ENCODE results near the gene CADM1.

The CADM1 gene

GRCh38 chr11:115407496-115407895, 96.7 kb downstream of the CADM1 start:
- peaks cover 31% of the 10 kb centered on the region for H3K4me1 ChIP-seq (ENCODE audit: low read depth, poor library complexity, severe bottlenecking)
- peaks cover 14% of the 10 kb centered on the region for H3K79me2 ChIP-seq (ENCODE audit: insufficient read depth, low read depth)
- H3K36me3 ChIP-seq (ENCODE audit: insufficient read depth), result no peaks in the 10 kb centered on the region
- H4K20me1 ChIP-seq (ENCODE audit: insufficient read depth), result no peaks in the 10 kb centered on the region
- no peak for TF ChIP-seq CTCF (conservative IDR thresholded peaks at IDR 0.05; ENCODE audit: low read depth, low read length)
- no peak overlapping the region; the same call in 1 of the 2 replicates for H3K4me2 ChIP-seq
- H2AFZ ChIP-seq (ENCODE audit: low read depth), result no peak overlapping the region
- H3K27me3 ChIP-seq (ENCODE audit: insufficient read depth, low read depth), result no peaks in the 10 kb centered on the region
- no peak overlapping the region for H3K4me3 ChIP-seq (IDR thresholded peaks at IDR 0.05; ENCODE audit: insufficient read depth, low read depth, low read length)
- H3K9ac ChIP-seq, result no peak overlapping the region
- no peak overlapping the region for H3K27ac ChIP-seq

GRCh38 chr11:115406404-115406803, 97.8 kb downstream of the CADM1 start:
- TF ChIP-seq CTCF (conservative IDR thresholded peaks at IDR 0.05; ENCODE audit: low read depth, low read length), result no peak
- no peak overlapping the region for H3K9ac ChIP-seq
- no peaks in the 10 kb centered on the region for H3K36me3 ChIP-seq (ENCODE audit: insufficient read depth)
- peaks cover 16% of the 10 kb centered on the region for H3K79me2 ChIP-seq (ENCODE audit: insufficient read depth, low read depth)
- H4K20me1 ChIP-seq (ENCODE audit: insufficient read depth), result no peaks in the 10 kb centered on the region
- H3K4me2 ChIP-seq, result no peak overlapping the region
- no peak overlapping the region for H3K27ac ChIP-seq
- peaks cover 31% of the 10 kb centered on the region for H3K4me1 ChIP-seq (ENCODE audit: low read depth, poor library complexity, severe bottlenecking)
- H3K4me3 ChIP-seq (IDR thresholded peaks at IDR 0.05; ENCODE audit: insufficient read depth, low read depth, low read length), result no peak overlapping the region
- H3K27me3 ChIP-seq (ENCODE audit: insufficient read depth, low read depth), result no peaks in the 10 kb centered on the region
- no peak overlapping the region for H2AFZ ChIP-seq (ENCODE audit: low read depth)

- Histone ChIP-seq H3K27ac (no peak overlapping the region), H3K4me2 (no peak overlapping the region), H3K79me2 (ENCODE audit: insufficient read depth, low read depth) (peaks cover 11% of the 10 kb centered on the region; the same call in 1 of the 2 replicates), H3K36me3 (ENCODE audit: insufficient read depth) (no peaks in the 10 kb centered on the region), H4K20me1 (ENCODE audit: insufficient read depth) (no peaks in the 10 kb centered on the region), H3K4me1 (ENCODE audit: low read depth, poor library complexity, severe bottlenecking) (peaks cover 10% of the 10 kb centered on the region), H3K4me3 (IDR thresholded peaks at IDR 0.05; ENCODE audit: insufficient read depth, low read depth, low read length) (no peak overlapping the region), H2AFZ (ENCODE audit: low read depth) (no peak overlapping the region), H3K9ac (no peak overlapping the region), H3K27me3 (ENCODE audit: insufficient read depth, low read depth) (no peaks in the 10 kb centered on the region)
- TF ChIP-seq CTCF (conservative IDR thresholded peaks at IDR 0.05; ENCODE audit: low read depth, low read length), result no peak
Observed at GRCh38 chr11:115398333-115399080, 105.7 kb downstream of the CADM1 start.

- H3K4me1 ChIP-seq (ENCODE audit: low read depth, poor library complexity, severe bottlenecking), result peaks cover 27% of the 10 kb centered on the region
- no peak overlapping the region for H3K4me2 ChIP-seq
- H3K79me2 ChIP-seq (ENCODE audit: insufficient read depth, low read depth), result 0 out of 2 replicates have a peak, but pooled peaks cover 3% of the 10 kb centered on the region
- no peaks in the 10 kb centered on the region for H3K27me3 ChIP-seq (ENCODE audit: insufficient read depth, low read depth)
- no peak overlapping the region for H3K27ac ChIP-seq
- H3K36me3 ChIP-seq (ENCODE audit: insufficient read depth), result no peaks in the 10 kb centered on the region
- no peak overlapping the region for H3K4me3 ChIP-seq (IDR thresholded peaks at IDR 0.05; ENCODE audit: insufficient read depth, low read depth, low read length)
- H2AFZ ChIP-seq (ENCODE audit: low read depth), result no peak overlapping the region
- TF ChIP-seq CTCF (conservative IDR thresholded peaks at IDR 0.05; ENCODE audit: low read depth, low read length), result no peak
- H4K20me1 ChIP-seq (ENCODE audit: insufficient read depth), result no peaks in the 10 kb centered on the region
- H3K9ac ChIP-seq, result no peak overlapping the region
Observed at GRCh38 chr11:115396533-115396932, 107.7 kb downstream of the CADM1 start.
